Neural progenitor cell (in vitro differentiated cells): ENCODE data around the gene FGF4.

Experiments used
- EZH2 ChIP-seq: fragments of 200-600 bp; sonication (generic); IDR thresholded peaks from 2 replicates; pipeline ENCODE4 v1.6.1; 2017; ENCODE audit warnings: antibody characterized with exemption, mild to moderate bottlenecking, moderate library complexity
- EZH2phosphoT487 ChIP-seq: fragments of 200-600 bp; sonication (generic); IDR thresholded peaks from 2 replicates; pipeline ENCODE4 v1.6.1; 2017; ENCODE audit warnings: antibody characterized with exemption
- TF ChIP-seq, protein P1 (sequence below): fragments of 200-600 bp; sonication (generic); IDR thresholded peaks from 2 replicates; pipeline ENCODE4 v1.5.1; 2017; ENCODE audit warnings: antibody characterized with exemption, mild to moderate bottlenecking

GRCh38 chr11:69807106-69807815, 32.1 kb upstream of the FGF4 start:
- TF ChIP-seq, protein P1, sequence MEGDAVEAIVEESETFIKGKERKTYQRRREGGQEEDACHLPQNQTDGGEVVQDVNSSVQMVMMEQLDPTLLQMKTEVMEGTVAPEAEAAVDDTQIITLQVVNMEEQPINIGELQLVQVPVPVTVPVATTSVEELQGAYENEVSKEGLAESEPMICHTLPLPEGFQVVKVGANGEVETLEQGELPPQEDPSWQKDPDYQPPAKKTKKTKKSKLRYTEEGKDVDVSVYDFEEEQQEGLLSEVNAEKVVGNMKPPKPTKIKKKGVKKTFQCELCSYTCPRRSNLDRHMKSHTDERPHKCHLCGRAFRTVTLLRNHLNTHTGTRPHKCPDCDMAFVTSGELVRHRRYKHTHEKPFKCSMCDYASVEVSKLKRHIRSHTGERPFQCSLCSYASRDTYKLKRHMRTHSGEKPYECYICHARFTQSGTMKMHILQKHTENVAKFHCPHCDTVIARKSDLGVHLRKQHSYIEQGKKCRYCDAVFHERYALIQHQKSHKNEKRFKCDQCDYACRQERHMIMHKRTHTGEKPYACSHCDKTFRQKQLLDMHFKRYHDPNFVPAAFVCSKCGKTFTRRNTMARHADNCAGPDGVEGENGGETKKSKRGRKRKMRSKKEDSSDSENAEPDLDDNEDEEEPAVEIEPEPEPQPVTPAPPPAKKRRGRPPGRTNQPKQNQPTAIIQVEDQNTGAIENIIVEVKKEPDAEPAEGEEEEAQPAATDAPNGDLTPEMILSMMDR: no peak
- TF ChIP-seq EZH2phosphoT487 (no peak), EZH2 (no peak)
